ENCODE data around the gene MAP3K14. TPM values are rescaled to one million over a fixed set of nuclear protein-coding genes. Genes with fewer than 3 reads are reported as not detected.
A peak's percentile ranks its signal among the peaks of the same experiment; 100 is the strongest.

MAP3K14 gene
- total RNA-seq, 4 donors from 2014 or later, result 9.6 to 14.4 (median 11.9) TPM

- Histone ChIP-seq H3K9me3 (no peaks in the 10 kb centered on the region), H3K4me3 (no peak overlapping the region), H3K36me3 (no peaks in the 10 kb centered on the region), H3K27me3 (no peaks in the 10 kb centered on the region), H3K27ac (peak overlapping the region; percentile 72), H3K4me1 (peaks cover 96% of the 10 kb centered on the region)
- no peak for TF ChIP-seq CTCF (IDR thresholded peaks at IDR 0.05)
- TF ChIP-seq POLR2A (IDR thresholded peaks at IDR 0.05), result no peak
- TF ChIP-seq EP300 (IDR thresholded peaks at IDR 0.05), result no peak
- no peak for TF ChIP-seq POLR2AphosphoS5 (IDR thresholded peaks at IDR 0.05)
- no peak for DNase-seq (ENCODE audit: low spot score in 2 of 2)
- WGBS, result 33% methylated on average over 3 of the region's 3 CpGs
These were observed 22.3 kb downstream of the MAP3K14 start for GRCh38 chr17:45294506-45294905.

- peak overlapping the region; percentile 72 for H3K27ac ChIP-seq
- TF ChIP-seq POLR2AphosphoS5 (IDR thresholded peaks at IDR 0.05) (peak in 1 of 3 donors; percentile 59), POLR2A (IDR thresholded peaks at IDR 0.05) (no peak), CTCF (IDR thresholded peaks at IDR 0.05) (no peak), EP300 (IDR thresholded peaks at IDR 0.05) (no peak)
- no peaks in the 10 kb centered on the region for H3K27me3 ChIP-seq
- 21% methylated on average over 7 of the region's 10 CpGs for WGBS
- no peak overlapping the region for H3K4me3 ChIP-seq
- H3K9me3 ChIP-seq, result no peaks in the 10 kb centered on the region
- DNase-seq (ENCODE audit: low spot score in 2 of 2), result peak; percentile 86 to 87
- peaks cover 8% of the 10 kb centered on the region for H3K36me3 ChIP-seq
- H3K4me1 ChIP-seq, result peaks cover 92% of the 10 kb centered on the region
These were observed 23.2 kb downstream of the MAP3K14 start for GRCh38 chr17:45293413-45294211.

GRCh38 chr17:45292696-45293412 is 24.0 kb downstream of the MAP3K14 start:
- H3K9me3 ChIP-seq, result no peaks in the 10 kb centered on the region
- no peak for DNase-seq (ENCODE audit: low spot score in 2 of 2)
- WGBS, result 69% methylated on average over 11 of the region's 12 CpGs

GRCh38 chr17:45291171-45291805 is 25.5 kb downstream of the MAP3K14 start:
- no peaks in the 10 kb centered on the region for H3K27me3 ChIP-seq
- H3K27ac ChIP-seq, result peak overlapping the region; percentile 28
- no peak overlapping the region for H3K4me3 ChIP-seq
- 48% methylated on average over 5 of the region's 5 CpGs for WGBS
- H3K4me1 ChIP-seq, result peaks cover 82% of the 10 kb centered on the region
- TF ChIP-seq EP300 (IDR thresholded peaks at IDR 0.05), result no peak
- TF ChIP-seq POLR2AphosphoS5 (IDR thresholded peaks at IDR 0.05), result no peak
- TF ChIP-seq POLR2A (IDR thresholded peaks at IDR 0.05), result no peak
- no peak for TF ChIP-seq CTCF (IDR thresholded peaks at IDR 0.05)
- H3K9me3 ChIP-seq, result no peaks in the 10 kb centered on the region
- DNase-seq (ENCODE audit: low spot score in 2 of 2), result no peak
- peaks cover 31% of the 10 kb centered on the region for H3K36me3 ChIP-seq

More at GRCh38 chr17:45292696-45293412, 24.0 kb downstream of the MAP3K14 start:
- Histone ChIP-seq H3K36me3 (peaks cover 16% of the 10 kb centered on the region), H3K4me3 (no peak overlapping the region), H3K27ac (peak overlapping the region; percentile 72), H3K27me3 (no peaks in the 10 kb centered on the region), H3K4me1 (peaks cover 92% of the 10 kb centered on the region)
- TF ChIP-seq EP300 (IDR thresholded peaks at IDR 0.05) (no peak), POLR2A (IDR thresholded peaks at IDR 0.05) (no peak), POLR2AphosphoS5 (IDR thresholded peaks at IDR 0.05) (no peak), CTCF (IDR thresholded peaks at IDR 0.05) (no peak)

Data from suprapubic skin (tissue), 4 donors.